ENCODE measurements around the gene CIAO2A.
"Not testable (repeated sequence)": the region's sequence is repeated elsewhere in the genome, so short reads cannot be mapped to it uniquely, and the experiment has no call there.

The CIAO2A gene

DNA sequence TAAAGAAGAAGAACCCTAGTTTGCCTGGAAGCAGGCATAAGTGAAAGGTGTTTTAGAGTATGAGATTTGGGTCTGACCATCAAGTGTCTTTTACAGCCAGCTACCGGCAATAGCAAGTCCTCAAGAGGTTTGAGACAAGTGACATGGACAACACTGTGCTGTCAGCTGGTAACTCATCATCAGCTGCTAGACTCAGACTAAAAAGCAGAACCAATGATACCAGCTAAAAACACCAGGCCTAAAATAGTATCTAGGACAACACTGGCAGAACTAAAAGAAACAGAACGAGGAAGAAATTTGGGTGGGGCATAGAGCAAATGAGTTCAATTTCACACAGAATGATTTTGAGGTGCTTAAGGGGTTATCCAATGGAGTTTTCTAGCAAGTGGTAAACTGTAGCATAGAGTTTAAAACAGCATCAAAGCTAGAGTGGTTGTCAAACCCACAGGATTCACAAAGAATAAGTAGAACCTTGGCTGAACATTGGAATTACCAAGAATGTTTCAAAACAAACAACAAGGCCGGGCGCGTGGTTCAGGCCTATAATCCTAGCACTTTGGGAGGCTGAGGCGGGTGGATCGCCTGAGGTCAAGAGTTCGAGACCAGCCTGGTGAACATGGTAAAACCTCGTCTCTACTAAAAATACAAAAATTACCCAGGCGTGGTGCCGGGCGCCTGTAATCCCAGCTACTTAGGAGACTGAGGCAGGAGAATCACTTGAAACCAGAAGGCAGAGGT lies 3.9 kb downstream of the CIAO2A start:
- no peak overlapping the region for H3K4me3 ChIP-seq (ENCODE audit: low read depth, low read length)
- no peak for DNase-seq (ENCODE audit: low read depth)

DNA sequence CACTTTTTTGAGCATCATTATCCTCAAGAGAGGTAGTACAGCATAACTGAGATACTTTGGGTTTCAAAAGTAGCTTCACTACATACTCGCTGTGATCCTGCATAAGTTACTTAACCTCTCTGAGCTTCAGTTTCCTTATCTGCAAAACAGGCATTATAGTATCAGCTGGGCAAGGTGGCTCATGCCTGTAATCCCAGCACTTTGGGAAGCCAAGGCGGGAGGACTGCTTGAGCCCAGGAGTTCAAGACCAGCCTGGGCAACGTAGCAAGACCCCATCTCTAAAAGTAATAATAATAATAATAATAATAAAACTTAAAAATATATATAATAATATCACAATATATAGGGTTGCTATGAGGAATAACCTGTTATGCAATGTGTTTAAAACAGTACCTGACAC lies 10.9 kb downstream of the CIAO2A start:
- DNase-seq (ENCODE audit: low read depth), result no peak

DNA sequence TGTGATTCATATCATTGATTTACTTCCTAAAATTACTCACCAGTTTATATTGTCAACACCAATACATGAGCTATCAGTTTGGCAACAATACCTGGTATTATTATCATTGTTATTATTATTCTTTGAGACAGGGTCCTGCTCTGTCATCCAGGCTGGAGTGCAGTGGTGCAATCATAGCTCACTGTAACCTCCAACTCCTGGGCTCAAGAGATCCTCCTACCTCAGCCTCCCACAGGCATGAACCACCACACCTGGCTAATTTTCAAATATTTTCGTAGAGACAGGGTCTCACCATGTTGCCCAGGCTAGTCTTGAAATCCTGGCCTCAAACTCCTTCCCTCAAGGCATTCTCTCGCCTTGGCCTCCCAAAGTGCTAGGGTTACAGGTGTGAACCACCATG lies 20.1 kb downstream of the CIAO2A start:
- DNase-seq (ENCODE audit: low read depth); H3K4me3 ChIP-seq (ENCODE audit: low read depth, low read length): not testable (repeated sequence)

More for the DNA sequence above, 10.9 kb downstream of the CIAO2A start:
- no peak overlapping the region for H3K4me3 ChIP-seq (ENCODE audit: low read depth, low read length)

DNA sequence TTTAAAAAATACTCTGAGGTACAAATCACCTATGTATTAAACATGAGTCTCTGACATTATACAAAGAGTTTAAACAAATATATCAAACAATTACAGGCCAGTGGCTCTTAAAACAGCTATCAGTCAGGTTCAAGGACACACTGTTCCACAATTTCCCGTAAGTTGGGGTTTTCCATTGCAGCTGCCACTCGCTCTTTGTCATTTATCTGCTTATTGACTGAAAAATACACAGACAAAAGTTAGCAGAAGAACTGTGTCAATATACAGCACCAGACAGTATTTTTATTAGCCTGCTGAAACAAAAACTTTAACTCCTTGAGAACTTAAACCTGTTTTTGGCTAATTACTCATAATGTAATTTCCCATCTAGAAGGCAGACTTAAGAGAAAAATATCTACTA lies 20.8 kb downstream of the CIAO2A start:
- no peak overlapping the region for H3K4me3 ChIP-seq (ENCODE audit: low read depth, low read length)
- no peak for DNase-seq (ENCODE audit: low read depth)

DNA sequence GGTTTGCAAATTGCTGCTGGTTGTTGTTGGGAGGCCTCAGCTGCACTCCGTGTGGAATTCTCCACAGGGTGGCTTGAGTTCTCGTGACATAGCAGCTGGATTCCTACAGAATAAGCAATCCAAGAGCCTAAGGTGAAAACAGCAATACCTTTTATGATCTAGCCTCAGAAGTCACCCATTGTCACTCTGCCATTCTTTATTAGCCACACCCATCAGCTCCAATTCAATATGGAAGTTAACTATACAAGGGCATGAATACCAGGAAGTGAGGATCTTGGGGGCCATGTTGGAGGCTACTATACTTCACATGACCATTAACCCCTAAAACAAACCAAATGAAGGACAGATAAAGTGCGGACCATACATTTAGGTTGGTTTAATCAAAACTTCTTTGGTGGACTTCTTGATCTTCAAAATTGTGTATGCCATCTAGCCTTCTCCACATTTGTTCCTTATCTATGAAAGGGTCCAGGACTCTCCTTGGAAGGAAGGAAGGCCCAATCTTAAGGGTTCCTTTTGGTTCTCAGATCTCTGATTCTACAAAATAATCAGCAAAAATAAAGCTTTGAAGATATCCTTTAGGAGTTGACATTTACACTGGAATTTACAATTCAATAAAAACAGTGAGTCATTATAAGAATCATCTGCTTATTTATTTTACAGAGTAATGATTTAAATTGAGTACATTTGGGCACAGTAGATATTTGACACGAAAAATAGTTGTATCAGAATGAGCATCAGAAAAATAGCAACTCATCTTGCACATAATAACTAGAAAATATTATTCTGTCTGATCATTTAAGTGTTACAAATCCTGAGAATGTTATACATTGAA lies 21.5 kb downstream of the CIAO2A start:
- DNase-seq (ENCODE audit: low read depth), result no peak

DNA sequence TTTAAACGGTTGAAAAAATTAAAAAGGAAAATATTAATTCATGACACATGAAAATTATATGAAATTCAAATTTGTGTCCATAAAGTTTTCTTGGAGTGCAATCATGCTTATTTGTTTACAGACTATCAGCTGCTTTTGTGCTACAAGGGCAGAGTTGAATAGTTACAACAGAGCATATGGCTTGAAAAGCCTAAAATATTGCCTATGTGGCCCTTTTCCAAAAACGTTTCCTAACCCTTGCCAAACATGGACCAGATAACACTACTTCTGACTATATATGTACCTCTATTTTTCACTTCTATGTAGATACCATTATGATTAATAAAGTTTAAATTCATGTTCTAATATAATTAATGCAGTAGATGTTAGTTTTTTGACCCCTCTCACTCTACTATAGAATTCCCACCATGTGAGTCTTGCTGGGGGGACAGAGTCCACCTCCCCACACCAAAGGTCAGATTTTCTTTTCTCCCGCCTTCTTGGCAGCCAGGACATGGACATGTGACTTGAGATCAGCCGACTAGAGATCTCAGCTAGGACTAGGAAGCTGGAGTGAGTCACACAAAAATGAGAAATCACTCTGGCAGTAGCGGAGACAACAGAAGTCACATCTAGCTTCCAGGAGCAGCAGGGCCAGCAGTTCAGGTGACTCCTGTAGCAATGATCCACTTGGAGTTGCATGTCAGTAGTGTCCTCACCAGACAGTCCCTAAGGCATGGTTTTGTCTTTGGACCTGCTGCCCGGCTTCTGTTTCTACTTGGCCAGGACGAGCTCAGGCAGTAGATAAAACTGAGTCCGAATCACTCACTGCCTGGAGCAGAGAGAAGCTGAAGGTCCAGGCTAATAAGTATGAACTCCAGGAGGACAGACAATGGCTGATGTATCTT lies 22.4 kb downstream of the CIAO2A start:
- no peak overlapping the region for H3K4me3 ChIP-seq (ENCODE audit: low read depth, low read length)
- peak; percentile 51 for DNase-seq (ENCODE audit: low read depth)

More for the DNA sequence above, 21.5 kb downstream of the CIAO2A start:
- H3K4me3 ChIP-seq (ENCODE audit: low read depth, low read length), result no peak overlapping the region

DNA sequence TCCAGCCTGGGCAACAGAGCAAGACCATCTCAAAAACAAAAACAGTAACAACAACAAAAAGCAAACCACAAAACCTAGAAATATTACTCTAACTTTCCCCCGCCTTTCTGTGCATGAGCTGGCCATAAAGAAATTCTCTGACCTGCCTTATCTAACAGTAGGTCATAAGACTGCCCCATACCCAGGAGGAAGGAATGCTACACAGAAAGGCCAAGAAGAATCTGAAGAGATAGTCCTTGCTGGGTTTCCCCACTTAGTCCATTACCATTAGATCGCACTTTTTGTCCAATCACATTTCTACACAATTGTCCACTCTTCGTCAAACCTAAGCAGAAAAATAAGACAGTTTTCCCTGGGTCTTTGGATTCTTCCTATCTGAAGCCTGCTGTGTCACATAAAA lies 23.5 kb downstream of the CIAO2A start:
- DNase-seq (ENCODE audit: low read depth), result no peak
- H3K4me3 ChIP-seq (ENCODE audit: low read depth, low read length), result no peak overlapping the region

DNA sequence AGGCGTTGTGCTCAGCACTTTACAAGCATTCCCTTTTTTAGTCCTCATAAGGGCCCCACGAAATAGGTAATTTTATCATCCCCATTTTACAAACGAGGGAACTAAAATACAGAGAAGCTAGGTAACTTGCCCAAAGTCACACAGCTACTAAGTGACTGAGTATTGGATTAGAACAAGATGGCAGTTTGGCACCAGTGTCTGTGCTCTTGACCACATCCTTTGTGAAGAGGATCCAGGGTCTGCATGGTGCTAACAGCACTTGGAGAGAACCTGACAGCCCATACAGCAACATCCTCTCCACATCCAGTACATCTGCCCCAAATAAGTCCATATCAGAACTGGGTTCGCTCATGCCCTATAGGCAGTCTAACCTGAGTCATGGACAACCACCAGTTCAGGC lies 25.5 kb downstream of the CIAO2A start:
- DNase-seq (ENCODE audit: low read depth), result no peak
- no peak overlapping the region for H3K4me3 ChIP-seq (ENCODE audit: low read depth, low read length)

DNA sequence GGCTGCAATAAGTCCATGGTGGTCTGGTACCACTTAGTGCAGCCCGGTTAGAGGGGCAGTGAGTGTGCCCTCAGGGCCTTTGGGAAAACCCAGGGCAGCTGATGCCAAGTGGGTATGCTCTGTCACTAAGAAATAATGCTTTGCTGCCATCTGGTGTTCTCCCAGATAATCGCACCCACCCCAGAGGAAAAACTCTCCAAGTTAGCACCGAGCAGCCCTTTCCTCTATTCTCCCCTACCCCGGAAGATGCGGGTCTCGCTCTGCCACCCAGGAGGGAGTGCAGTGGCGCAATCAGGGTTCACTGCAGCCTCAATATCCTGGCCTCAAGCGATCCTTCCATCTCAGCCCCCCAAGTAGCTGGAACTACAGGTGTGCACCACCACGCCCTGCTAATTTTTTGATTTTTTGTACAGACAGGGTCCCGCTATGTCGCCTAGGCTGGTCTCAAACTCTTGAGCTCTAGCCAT lies 26.0 kb downstream of the CIAO2A start:
- no peak for DNase-seq (ENCODE audit: low read depth)
- H3K4me3 ChIP-seq (ENCODE audit: low read depth, low read length), result no peak overlapping the region

DNA sequence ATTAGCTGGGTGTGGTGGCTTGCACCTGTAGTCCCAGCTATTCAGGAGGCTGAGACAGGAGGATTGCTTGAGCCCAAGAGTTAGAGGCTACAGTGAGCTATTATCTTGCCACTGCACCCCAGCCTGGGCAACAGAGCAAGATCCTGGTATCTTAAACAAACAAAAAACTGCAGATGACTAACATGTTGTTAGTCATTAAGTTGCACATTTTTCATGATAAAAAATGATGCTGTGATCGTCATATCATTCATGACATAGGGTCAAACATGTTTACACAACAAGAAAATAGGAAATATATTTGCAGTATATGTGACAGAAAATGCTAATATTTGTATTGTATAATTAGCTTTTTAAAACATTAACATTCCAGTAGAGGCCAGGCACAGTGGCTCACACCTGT lies 27.2 kb downstream of the CIAO2A start:
- no peak overlapping the region for H3K4me3 ChIP-seq (ENCODE audit: low read depth, low read length)
- no peak for DNase-seq (ENCODE audit: low read depth)

DNA sequence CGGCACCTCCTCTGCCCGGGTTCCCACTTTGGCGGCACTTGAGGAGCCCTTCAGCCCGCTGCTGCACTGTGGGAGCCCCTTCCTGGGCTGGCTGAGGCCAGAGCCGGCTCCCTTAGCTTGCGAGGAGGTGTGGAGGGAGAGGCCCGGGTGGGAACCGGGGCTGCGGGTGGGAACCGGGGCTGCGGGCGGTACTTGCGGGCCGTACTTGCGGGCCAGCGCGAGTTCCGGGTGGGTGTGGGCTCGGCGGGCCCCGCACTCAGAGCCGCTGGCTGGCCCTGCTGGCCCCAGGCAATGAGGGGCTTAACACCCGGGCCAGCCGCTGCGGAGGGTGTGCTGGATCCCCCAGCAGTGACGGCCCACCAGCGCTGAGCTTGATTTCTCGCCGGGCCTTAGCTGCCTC lies 32.9 kb downstream of the CIAO2A start:
- DNase-seq (ENCODE audit: low read depth), result no peak

DNA sequence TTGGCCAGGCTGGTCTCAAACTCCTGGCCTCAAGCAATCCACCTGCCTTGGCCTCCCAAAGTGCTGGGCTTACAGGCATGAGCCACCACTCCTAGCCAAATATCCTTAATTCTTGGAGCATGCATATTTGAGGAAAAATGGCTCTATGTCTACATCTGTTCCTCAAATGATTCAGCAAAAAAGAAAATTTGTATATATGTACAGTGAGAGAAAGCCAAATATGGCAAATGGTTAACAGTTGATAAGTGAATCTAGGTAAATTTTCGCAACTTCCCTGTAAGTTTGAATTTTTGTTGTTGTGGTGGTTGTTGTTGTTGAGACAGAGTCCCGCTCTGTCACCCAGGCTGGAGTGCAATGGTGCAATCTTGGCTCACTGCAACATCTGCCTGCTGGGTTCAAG lies 34.5 kb downstream of the CIAO2A start:
- H3K4me3 ChIP-seq (ENCODE audit: low read depth, low read length); DNase-seq (ENCODE audit: low read depth): not testable (repeated sequence)

More for the DNA sequence above, 32.9 kb downstream of the CIAO2A start:
- H3K4me3 ChIP-seq (ENCODE audit: low read depth, low read length), result no peak overlapping the region

DNA sequence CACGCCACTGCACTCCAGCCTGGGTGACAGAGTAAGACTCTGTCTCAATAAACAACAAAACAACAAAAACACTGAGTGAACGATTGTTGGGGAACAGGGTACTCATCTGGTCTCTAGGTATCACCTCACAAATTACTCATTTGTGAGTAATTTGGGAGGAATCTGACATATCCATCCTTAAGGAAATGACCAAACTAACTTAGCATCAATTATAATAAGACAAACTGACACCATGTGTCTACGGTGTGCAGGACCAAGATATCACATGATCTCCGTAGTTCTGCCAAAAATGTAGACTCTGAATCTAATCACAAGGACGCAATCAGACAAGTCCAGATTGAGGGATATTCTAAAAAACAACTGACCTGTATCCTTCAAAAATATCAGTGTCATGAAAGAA lies 35.4 kb downstream of the CIAO2A start:
- no peak for DNase-seq (ENCODE audit: low read depth)
- no peak overlapping the region for H3K4me3 ChIP-seq (ENCODE audit: low read depth, low read length)

DNA sequence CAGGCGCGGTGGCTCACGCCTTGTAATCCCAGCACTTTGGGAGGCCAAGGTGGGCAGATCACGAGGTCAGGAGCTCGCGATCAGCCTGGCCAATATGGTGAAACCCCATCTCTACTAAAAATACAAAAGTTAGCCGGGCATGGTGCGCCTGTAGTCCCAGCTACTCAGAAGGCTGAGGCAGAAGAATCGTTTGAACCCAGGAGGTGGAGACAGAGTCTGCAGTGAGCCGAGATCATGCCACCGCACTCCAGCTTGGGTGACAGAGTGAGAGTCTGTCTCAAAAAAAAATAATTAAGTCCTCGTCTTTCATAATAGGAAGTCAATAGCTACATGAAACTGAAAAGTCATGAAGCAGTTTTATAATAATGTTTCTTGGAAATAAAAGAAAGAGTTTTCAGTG lies 40.0 kb downstream of the CIAO2A start:
- DNase-seq (ENCODE audit: low read depth); H3K4me3 ChIP-seq (ENCODE audit: low read depth, low read length): not testable (repeated sequence)

DNA sequence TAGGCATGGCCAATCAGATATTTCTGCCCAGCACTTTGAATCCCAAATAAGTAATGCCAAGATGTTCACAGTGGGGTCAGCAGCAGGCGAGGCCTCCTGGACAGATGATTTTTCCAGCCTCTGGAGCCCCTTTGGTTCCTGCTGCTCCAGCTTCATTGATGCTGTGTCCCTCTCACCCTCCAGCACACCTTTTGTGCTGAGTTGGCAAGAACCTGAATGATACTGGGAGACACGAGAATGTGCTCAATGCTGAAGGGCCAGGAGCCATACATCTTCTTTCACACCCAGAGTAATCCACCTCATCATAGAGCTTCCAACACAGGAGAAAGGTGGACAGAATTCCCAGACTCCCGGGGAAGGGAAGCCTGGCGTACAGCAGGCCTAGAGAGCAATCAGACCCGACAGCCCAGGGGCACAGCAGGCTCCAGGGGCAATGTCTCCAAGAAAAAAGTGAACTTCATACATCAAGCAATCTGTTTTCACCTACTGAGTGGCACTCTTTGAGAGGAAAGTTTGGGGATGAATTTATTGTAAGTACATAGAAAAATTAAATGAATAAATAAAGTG lies 40.6 kb downstream of the CIAO2A start:
- no peak for DNase-seq (ENCODE audit: low read depth)
- H3K4me3 ChIP-seq (ENCODE audit: low read depth, low read length), result no peak overlapping the region

DNA sequence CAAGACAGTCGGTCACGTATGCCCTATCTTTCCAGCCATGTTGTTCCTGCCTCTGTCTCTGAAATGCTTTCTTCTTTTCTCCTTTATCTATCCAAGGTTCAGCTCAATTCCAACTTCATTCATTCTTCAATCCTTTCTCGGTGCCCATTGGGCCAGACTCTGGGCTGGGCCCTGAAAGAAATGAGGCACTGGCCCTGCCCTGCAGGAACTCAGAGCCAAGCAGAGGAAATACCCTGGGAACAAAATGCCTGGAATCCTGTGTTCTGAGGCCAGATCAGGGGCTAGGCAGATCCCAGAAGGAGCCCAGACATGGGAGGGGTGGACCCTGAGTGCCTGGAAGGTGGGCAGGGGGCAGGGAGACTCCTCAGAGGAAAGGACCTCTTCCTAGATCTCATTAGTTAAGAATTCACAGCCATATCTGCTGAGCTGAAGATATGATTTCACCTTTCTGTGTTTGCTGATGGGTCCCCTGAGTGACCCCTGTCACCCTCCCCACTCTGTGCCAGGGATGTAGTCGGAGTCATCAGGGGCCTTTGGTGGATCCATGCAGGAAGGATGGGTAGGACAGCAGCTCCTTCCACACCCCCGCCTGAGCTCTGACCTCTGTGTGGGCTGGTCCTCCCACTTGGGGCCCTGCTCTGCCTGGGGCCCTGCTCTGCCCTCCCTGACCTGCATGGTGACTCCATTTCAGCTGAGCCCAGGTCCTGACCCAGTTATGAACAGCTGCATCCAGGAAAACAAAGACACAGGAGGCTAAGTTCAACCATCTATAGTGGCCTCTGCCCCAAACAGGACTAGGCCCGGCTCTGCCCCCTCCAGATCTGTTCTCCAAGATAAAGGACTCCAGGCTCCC lies 42.0 kb downstream of the CIAO2A start:
- no peak overlapping the region for H3K4me3 ChIP-seq (ENCODE audit: low read depth, low read length)
- DNase-seq (ENCODE audit: low read depth), result no peak

DNA sequence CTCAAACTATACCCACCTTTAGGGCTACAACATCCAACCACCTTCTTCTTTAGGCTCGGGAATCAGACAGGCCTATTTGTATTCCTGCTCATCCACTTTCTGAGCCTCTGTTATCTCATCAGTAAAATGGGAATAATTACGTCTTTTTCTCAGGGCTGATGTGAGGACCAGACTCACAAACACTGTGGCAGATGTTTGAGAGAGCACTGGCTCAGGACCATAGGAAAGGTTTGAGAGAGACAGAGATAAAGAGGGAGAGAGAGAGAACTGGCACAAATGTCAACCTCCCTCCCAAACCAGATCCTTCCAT lies 42.6 kb downstream of the CIAO2A start:
- H3K4me3 ChIP-seq (ENCODE audit: low read depth, low read length), result no peak overlapping the region
- no peak for DNase-seq (ENCODE audit: low read depth)

DNA sequence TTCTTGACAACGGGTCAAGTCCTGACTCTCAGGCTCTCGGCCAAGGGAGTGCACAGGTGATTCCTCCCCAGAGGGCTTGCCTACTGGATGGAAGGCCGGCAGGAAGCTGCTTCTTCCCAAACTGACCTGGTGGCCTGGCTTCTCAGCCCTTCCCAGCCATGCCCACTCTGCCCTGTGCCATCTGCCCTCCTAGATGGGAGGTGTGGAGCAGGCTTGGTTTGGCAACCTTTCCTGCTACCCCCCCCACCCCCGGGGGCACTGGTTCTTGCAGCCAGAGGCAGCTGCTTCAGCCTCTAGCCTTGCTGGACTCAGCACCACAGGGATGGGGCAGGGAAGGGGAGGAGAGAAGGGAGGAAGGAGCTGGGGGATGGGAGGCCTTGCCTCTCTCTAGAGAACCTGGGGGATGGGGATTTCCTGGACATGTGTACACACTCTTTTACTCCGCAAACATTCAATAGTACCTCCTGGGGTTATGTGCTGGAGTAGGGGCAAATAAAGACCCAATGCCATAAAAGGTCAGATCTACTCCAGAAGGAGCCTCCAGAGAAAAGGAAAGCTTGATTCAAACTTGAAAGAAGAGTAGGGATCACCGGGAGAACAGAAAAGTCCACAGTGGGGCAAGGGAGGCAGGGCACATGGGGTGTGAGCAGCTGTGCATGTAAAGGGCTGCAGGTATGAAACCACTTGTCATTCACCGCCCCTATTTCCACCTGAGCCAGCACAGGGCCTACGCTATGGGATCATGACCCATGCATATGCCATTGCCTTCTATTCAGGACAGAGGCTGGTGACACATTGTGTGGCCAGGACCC lies 43.2 kb downstream of the CIAO2A start:
- H3K4me3 ChIP-seq (ENCODE audit: low read depth, low read length), result no peak overlapping the region
- no peak for DNase-seq (ENCODE audit: low read depth)

All from skeletal muscle cell (primary cell).